ENCODE data around the gene LARP1. TPM values are rescaled to one million over a fixed set of nuclear protein-coding genes. Genes with fewer than 3 reads are reported as not detected.

Gene LARP1
- total and polyA plus RNA-seq, 9 of the 15 experiments (the other 6 are each of a cell fraction or from before 2014, with no cell fraction given): 22.6 to 300 (median 92.0) TPM

DNA sequence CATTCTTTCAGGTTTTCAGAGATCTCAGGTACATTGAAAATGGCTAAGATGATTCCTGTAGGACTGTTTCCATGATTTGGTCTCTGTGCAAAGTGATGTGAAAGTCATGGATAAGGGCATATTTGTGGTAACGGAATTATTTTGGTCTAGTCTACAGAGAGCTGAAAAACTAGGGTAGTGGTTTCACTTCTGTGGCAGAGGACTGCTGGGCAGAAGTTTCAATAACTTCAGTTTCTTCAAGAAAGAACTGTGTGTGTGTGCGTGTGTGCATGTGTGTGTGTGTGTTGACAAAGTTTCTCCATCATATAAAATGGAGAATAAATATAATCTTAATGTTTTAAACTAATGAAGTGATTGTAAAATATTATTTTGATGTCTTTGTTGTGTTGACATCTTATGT, 107.6 kb downstream of the LARP1 start (continued):
- TF ChIP-seq HBP1 (CRISPR knock-in tag; IDR thresholded peaks at IDR 0.05): no peak
- TF ChIP-seq ZNF140 (CRISPR knock-in tag; IDR thresholded peaks at IDR 0.05): no peak
- TF ChIP-seq ZNF124 (CRISPR knock-in tag; IDR thresholded peaks at IDR 0.05): no peak
- no peak for TF ChIP-seq ATF4 (CRISPR knock-in tag; IDR thresholded peaks at IDR 0.05)
- TF ChIP-seq ZNF316 (IDR thresholded peaks at IDR 0.05): no peak
- no peak for TF ChIP-seq OTX1 (CRISPR knock-in tag; IDR thresholded peaks at IDR 0.05)
- no peak for TF ChIP-seq ZFP36 (IDR thresholded peaks at IDR 0.05; ENCODE audit: low read depth, low read length, partially characterized antibody)

- Histone ChIP-seq H3K9me3 (replicated peaks; ENCODE audit: control insufficient read depth, insufficient read depth, low read depth, low read length) (no peaks in the 10 kb centered on the region), H3K27me3 (ENCODE audit: control insufficient read depth in 2 of 2, insufficient read depth in 2 of 2, low read length in 2 of 2) (no peaks in the 10 kb centered on the region), H3K4me1 (replicated peaks in 1 of 2; ENCODE audit: control insufficient read depth in 2 of 2, insufficient read depth in 2 of 2, low read length in 2 of 2) (peaks cover 7 to 10% of the 10 kb centered on the region in 2 experiments; a peak in 4 of 5 replicates), H3K9ac (ENCODE audit: insufficient read depth in 1 of 2, low read depth in 2 of 2, low read length in 2 of 2) (no peak overlapping the region), H3K27ac (ENCODE audit: extremely low read depth, low read depth, low read length) (no peak overlapping the region), H3K4me2 (ENCODE audit: insufficient read depth, low read length) (no peak overlapping the region), H3K36me3 (ENCODE audit: control insufficient read depth, insufficient read depth, low read length) (peaks cover 59% of the 10 kb centered on the region), H3K4me3 (no peak overlapping the region), H3K79me2 (ENCODE audit: control insufficient read depth, insufficient read depth, low read length) (peaks cover 72% of the 10 kb centered on the region), H2AFZ (ENCODE audit: low read depth, low read length) (no peak overlapping the region), H3K9me1 (ENCODE audit: control insufficient read depth, insufficient read depth, low read length) (no peaks in the 10 kb centered on the region), H4K20me1 (replicated peaks; ENCODE audit: control insufficient read depth, insufficient read depth, low read length) (no peaks in the 10 kb centered on the region; the same call in 1 of the 2 replicates)
- no peak for DNase-seq (ENCODE audit: extremely low read depth in 1 of 4, low spot score in 3 of 4)
- no TSS peak for BruUV-seq (replicated peaks)
- ChIA-PET POLR2A (interaction anchor here (0.5 to 0.9 kb wide), 4 partner anchors 14 to 209 kb away, joined by 3 read pairs; no protein-coding TSS in a partner anchor), CTCF (ENCODE audit: low intra/inter-chr PET ratio) (interaction anchor here (0.6 kb wide), 1 partner anchor 213 kb away, joined by 3 read pairs; no protein-coding TSS in a partner anchor)
- ATAC-seq: no peak
- in situ Hi-C loops (cut with MboI) (no loop called here), intact Hi-C loops (cut with micrococcal nuclease) (no loop called here)
- FAIRE-seq: no peak
- WGBS (ENCODE audit: insufficient coverage, low coverage, missing lambda C conversion rate): 98% methylated on average over 7 of the region's 7 CpGs
- TF ChIP-seq, protein P1, sequence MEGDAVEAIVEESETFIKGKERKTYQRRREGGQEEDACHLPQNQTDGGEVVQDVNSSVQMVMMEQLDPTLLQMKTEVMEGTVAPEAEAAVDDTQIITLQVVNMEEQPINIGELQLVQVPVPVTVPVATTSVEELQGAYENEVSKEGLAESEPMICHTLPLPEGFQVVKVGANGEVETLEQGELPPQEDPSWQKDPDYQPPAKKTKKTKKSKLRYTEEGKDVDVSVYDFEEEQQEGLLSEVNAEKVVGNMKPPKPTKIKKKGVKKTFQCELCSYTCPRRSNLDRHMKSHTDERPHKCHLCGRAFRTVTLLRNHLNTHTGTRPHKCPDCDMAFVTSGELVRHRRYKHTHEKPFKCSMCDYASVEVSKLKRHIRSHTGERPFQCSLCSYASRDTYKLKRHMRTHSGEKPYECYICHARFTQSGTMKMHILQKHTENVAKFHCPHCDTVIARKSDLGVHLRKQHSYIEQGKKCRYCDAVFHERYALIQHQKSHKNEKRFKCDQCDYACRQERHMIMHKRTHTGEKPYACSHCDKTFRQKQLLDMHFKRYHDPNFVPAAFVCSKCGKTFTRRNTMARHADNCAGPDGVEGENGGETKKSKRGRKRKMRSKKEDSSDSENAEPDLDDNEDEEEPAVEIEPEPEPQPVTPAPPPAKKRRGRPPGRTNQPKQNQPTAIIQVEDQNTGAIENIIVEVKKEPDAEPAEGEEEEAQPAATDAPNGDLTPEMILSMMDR (IDR thresholded peaks at IDR 0.05 in 2 of 3, conservative IDR thresholded peaks at IDR 0.05 in 1 of 3; ENCODE audit: insufficient read depth in 2 of 3, low read depth in 1 of 3, low read length in 3 of 3): no peak
- TF ChIP-seq RBM25 (IDR thresholded peaks at IDR 0.05; ENCODE audit: low read depth, low read length, severe bottlenecking): peak; percentile 14
- TF ChIP-seq ZNF121 (CRISPR knock-in tag; conservative IDR thresholded peaks at IDR 0.05): peak; percentile 77
- TF ChIP-seq SMAD2 (IDR thresholded peaks at IDR 0.05; ENCODE audit: low read depth, low read length): no peak
- no peak for TF ChIP-seq BCOR (IDR thresholded peaks at IDR 0.05)
- no peak for TF ChIP-seq JUN (IDR thresholded peaks at IDR 0.05; ENCODE audit: borderline replicate concordance, low read depth, low read length)
- no peak for TF ChIP-seq JUN (CRISPR knock-in tag; IDR thresholded peaks at IDR 0.05; ENCODE audit: borderline replicate concordance)
- TF ChIP-seq YBX1 (IDR thresholded peaks at IDR 0.05): no peak
These were observed 108.3 kb downstream of the LARP1 start for GRCh38 chr5:154863291-154864080.
